OCI-M1 (cell line): ENCODE measurements around the gene MVB12A.

Source experiments
- DNase-seq: peaks from one replicate; lab custom pipeline; 2025; lab: John Stamatoyannopoulos, UW

MVB12A gene

DNA sequence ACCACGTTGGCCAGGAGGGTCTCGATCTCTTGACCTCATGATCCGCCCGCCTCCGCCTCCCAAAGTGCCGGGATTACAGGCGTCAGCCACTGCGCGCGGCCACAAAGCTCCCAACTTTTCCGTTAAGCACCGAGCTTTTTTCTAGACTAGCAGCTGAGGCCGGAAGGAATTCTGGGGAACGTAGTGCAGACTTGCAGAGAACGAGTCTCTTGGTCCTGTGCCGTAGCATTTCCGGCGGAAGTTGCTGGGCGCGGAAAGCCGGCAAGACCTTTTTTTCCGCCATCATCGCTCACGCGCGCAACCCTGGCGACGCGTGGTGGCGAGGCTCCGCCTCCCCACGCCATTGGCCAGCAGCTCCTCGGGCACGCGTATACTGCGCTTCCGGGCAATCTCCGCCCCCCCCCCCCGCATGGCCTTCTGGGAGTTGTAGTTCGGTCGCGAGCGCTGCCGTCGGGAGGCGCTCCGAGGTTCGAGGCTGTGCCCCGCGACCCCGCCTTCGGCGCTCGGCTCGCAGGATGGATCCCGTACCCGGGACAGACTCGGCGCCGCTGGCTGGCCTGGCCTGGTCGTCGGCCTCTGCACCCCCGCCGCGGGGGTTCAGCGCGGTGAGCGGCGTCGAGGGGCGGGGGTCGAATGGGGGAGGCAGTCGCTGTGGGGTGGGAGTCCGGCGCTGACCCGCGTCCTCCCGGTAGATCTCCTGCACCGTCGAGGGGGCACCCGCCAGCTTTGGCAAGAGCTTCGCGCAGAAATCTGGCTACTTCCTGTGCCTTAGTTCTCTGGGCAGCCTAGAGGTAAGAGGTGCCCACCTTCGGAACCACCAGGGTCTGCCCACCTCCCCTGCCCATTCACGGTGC lies at the start of gene MVB12A:
MVB12A (plus strand) TSS at position 427 of the 854 bp plus-strand sequence; CDS start at position 516, 89 bp downstream.
- DNase-seq: peak; percentile 99

- peak; percentile 25 for DNase-seq
These were observed 42.8 kb upstream of the MVB12A start, which contains the start of gene PLVAP for GRCh38 chr19:17376935-17377600. Gene PLVAP, minus strand, starts transcription at chr19:17377342. Its CDS starts 54 bp downstream, at chr19:17377288.

GRCh38 chr19:17378271-17378670 lies 41.6 kb upstream of the MVB12A start:
- no peak for DNase-seq

- DNase-seq: no peak
These were observed 40.6 kb upstream of the MVB12A start for GRCh38 chr19:17379221-17379631.

DNA sequence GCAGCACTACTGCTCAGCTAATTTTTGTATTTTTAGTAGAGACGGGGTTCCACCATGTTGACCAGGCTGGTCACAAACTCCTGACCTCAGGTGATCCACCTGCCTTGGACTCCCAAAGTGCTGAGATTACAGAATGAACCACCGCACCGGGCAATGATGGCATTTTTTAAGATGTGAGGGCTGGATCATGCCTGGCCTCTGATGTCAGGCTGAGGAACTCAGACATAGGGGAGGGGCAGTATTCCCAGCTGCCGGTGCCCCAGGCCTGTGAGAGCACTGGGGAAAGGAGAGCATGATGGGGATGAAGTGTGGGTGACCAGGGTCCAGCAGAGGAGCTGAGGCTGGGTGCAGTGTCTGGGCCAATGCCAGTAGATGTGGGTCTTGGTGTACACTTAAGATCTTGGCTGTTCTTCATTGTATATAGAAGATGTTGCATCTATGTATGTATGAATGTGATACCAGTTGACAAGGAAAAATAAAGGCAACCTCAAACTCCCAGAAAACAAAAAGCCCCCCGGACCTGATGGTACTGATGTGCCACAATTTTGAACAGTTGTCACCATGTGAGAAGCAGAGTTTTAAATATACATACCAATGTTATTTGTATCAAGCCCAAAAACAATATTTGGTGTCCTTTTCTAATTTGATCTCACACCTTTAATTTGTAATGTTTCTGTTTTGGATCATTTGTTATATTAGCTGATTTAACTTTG lies 39.3 kb upstream of the MVB12A start:
- no peak for DNase-seq

DNA sequence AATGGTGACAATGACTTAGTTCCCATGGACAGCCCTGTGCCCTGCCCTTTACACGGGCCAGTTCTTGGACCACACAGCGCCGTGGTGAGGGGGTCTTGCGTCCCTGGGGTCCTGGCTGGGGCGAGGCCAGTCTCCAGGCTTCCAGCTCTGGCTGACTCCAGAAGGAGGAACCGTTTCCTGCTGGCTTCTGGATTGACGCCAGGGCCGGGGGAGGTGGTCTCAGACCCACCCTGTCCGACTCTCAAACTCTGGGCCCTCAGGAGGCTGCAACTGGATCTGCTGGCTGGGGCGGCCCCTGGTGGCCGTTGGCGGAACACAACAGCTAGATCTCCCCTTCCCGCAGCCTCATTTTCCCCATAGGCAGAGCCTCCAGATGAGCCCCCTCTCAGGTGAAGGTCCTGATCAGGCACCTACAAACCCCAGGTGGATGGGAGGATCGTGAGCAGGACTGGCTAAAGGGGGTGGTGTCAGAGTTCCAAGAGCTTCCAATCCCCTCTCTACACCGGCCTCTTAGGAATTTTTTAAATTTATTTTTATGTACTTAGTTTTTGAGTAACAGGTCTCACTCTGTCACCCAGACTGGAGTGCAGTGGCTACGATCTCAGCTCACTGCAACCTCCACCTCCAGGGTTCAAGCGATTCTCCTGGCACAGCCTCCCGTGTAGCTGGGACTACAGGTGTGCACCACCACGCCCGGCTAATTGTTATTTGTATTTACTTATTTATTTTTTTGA lies 33.8 kb upstream of the MVB12A start:
- DNase-seq: peak; percentile 71

DNA sequence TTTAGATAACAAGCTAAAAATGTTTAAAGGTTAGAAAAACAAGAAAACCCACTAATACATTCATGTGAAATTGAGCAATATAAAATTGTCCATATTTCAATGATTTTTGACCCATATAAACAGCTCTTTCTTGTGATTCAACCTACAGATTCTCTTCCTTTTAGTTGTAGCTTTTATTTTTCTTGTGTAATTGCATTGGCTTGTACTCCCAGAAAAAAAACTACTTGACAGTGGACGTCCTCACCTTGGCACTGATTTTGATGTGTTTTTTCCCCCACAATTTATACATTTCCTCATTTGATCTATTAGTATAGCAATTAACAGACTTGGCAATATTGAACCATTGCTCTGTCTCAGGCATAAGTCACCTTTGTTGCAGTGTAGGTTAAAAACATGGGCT lies 30.6 kb upstream of the MVB12A start:
- DNase-seq: no peak

GRCh38 chr19:17389957-17390664 lies 29.7 kb upstream of the MVB12A start:
- no peak for DNase-seq

DNA sequence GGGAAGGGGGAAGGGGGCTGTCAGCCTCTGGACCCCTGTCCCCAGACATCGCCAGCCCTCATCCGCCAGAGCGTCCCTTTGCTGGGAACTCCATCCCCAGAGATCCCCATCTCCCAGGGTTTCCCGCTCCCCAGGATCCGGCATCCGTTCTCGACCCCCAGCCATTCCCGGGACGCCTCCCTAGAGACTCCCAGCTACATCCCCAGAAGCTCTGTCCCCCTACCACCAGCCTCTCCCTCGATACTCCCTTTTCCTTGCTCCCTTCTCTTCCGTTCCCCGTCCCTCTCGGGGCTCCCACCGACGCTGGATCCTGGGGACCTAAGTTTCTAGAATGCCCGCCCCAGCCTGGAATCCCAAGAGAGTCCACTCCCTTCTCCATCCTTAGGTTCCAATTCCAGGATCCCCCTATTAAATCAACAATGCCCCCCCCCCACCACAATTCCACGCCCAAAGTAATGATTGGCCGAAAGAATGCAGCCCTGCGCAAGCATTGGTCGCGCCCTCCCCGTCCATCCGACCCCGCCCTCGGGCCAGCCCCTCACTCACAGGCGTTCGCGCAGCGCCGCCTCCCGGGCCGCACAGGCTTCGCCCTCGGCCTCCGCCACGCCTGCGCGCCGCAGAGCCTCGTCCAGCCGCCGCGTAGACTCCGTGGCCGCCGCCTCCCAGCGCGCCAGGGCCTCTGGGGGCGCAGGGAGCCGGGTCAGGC lies 29.0 kb upstream of the MVB12A start:
- DNase-seq: peak; percentile 94

GRCh38 chr19:17391371-17392151 lies 28.3 kb upstream of the MVB12A start:
- peak; percentile 43 for DNase-seq

DNA sequence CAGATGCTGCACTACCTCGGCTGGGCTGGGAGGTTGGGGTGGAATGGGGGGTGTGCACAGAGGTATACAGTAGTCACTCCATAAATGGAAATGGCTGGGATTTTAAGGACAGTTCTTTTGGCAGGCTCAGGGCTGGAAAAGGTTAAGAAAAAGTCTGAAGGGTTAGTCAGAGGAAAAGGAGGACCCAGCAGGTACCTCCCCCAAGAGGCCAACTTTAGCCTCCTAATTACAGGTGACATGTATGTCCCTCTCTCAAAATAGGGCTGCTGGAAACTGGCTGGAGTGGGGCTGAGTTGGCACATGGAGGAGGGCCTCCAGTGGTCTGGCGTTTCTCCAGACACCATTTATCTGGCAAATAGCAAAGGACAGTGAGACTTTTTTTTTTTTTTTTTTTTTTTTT lies 26.8 kb upstream of the MVB12A start:
- peak; percentile 75 for DNase-seq

DNA sequence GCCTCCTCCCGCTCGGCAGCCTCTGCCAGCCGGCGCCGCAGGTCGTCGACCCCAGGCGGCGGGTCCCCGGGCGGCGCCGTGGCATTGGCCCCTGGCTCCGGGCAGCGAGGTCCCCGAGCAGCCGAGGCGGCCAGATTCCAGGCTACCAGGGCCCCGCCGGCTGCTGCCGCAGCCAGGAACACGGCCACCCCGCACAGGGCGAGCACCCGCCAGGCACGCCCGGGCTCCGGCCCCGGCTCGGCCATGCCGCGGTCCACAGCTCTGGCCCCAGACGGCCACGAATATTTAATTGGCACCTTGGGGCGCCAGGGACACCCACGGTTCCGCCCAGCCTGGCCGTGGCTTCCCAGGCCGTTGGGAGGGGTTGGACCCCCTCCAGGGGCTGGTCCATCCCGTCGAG lies 25.9 kb upstream of the MVB12A start, which contains the start of gene CCDC194:
CCDC194 (minus strand) TSS at position 283 of the 400 bp plus-strand sequence; CDS start at position 245, 38 bp downstream.
- no peak for DNase-seq

- peak; percentile 91 for DNase-seq
These were observed 24.9 kb upstream of the MVB12A start for GRCh38 chr19:17394891-17395415.

DNA sequence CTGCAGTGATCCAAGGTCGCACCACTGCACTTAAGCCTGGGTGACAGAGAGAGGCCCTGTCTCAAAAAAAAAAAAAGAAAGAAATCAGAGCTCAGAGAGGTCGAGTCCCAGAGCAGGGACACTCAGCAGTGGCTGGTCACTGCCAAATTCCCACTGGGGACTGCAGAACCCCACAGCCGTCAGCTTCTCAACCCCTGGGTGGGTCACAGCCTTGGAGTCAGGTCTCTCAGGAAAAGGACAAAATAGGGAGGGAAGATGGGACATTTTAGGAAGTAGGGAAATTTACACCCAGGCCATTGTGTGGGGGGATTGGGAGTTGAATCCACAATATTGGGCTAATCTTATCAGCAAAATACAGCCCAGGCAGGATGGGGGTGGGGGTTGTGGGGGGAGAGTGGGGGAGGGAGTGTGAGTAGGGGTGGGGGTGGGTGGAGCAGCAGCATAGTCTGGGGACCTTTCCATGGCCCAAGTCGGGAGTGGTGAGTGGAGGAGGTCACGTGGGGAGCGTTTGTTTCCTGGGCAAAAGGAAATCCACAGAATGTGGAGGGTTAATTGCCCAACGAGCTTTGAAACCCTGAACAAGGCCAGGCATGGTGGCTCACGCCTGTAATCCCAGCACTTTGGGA lies 20.8 kb upstream of the MVB12A start:
- DNase-seq: peak; percentile 12

GRCh38 chr19:17401628-17402027 lies 18.2 kb upstream of the MVB12A start:
- no peak for DNase-seq

GRCh38 chr19:17402982-17403855 lies 16.6 kb upstream of the MVB12A start:
- DNase-seq: peak; percentile 73

DNA sequence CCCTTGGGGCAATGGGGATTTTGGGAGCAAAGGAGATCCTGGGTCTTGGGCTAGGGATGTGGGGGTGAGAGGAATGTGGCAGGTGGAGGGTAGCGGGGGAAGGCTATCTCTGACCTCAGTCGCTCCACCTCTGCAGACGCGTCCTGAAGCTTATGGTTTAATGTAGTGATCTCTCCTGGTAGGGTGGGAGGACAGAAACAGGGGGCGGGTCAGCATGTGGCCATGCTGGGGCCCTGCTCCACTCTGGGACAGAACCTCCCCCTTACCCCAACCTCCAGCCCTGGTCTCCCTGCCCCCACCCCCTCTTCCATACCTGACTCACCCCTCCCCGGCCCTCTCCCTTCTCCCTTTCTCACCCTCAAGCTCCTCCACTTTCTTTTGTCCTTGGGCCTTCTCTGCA lies 15.8 kb upstream of the MVB12A start:
- peak; percentile 40 for DNase-seq
